ENCODE measurements around the gene STOML1.
"Not testable (repeated sequence)": the region's sequence is repeated elsewhere in the genome, so short reads cannot be mapped to it uniquely, and the experiment has no call there.

Gene STOML1

DNA sequence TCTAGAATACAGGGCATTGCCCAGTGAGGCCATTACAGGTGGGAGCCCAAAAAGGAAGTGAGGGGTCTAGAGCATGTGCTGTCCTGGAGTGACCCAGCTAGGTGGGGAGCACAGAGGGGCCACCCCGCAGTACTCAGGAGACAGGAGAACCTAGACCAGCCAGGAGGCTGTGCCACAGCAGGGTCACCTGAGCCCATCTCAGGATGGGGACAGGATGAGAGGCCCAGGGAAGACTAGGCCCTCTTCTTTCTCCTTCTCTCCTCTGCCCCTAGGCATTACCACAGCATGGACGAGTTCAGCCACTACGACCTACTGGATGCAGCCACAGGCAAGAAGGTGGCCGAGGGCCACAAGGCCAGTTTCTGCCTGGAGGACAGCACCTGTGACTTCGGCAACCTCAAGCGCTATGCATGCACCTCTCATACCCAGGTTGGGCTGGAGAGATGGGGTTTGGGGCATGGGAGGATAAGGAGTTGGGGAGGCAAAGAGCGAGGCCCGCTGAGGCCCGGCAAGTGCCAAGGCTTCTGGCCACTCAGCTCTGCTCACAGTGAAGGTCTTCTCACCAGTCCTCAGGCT, 45.2 kb downstream of the STOML1 start:
- DNase-seq (ENCODE audit: low read depth, low spot score): no peak

DNA sequence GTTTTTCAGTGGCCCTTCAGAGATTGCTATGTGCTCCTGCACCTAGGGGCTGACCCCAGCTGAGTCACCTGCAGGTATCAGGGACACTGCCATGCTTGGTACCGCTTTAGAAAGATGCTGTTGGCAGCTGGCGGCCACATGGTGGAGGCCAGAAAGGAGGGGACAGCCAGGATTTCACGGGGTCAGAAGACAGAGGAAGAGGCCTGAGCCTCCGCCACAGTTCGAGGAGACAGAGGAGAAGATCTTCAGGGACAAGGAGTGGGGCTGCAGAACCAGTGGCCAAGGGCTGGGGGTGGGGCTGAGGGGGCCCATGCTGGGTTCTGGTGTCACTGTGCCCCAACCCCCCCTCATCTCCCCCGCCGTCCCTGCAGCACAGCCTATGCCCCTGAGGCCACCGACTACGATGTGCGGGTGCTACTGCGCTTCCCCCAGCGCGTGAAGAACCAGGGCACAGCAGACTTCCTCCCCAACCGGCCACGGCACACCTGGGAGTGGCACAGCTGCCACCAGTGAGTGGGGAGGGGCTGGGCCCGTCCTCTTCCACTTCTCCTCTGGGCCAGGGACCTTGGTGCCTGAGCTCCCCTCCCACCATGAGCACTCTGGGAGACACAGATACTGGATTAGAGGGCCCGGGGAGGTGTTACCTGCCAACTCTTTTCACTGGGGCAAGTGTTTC, 45.9 kb downstream of the STOML1 start:
- DNase-seq (ENCODE audit: low read depth, low spot score): no peak

DNA sequence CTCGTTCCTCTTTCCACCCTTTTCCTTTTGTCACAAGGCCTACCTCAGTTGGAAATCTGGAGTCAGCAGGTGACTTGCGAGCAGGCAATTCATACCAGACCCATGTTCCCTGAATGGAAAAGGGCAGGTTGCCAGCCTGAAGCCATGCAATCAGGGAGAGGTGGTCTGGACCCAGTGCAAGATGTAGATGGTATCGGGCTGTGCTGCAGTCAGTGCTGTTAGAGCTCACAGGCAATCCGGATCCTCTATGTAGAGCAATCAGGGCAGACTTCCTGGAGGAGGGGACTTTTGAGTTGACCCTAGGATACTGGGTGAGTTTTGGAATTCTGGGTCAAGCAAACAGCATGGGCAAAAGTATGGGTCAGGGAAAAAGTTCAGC, 47.0 kb downstream of the STOML1 start:
- DNase-seq (ENCODE audit: low read depth, low spot score): no peak

DNA sequence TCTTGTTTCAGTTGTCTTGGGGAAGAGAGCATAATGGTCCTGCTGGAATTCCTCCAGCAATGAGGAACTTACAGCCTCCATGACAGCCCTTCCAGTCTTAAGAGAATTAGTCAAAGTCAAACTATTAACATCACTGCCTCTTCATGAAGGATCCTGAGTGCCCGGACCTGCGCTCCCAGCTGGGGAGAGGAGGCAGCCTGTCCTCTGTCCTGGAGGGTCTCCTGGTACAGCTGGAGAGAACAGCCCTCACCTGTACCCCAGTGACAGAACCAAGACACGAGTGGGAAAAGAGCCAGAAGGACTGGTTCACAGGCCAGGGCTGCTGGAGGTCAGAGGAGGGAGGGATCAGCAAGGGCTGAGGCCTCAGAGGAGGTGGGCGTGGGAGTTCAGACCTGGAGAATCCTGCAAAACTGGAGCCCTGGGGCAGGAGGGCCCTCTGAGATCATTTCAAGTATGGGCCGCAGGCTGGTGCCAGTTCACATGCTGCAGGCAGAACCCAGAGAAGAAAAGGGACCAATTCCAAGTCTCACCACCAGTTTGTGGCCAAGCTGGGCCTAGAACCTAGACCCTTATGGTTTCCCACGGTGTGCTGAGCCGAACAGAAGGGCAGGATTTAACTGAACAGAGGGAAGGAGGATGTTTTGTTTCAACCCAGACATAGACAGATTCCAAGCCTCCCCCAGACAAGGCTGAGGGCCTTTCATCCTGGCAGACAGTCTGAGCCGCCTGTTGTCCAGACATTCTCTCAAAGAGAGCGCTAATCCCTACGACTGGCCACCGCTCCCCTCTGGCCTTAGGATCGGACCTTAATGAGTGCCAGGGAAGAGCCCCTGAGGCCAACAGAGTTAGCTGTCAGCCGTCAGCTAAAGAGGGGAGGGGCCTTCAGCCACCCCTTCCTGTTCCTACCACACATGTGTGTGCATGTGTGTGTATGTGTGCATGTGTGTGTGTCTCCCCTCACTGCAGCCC, 47.6 kb downstream of the STOML1 start:
- no peak for DNase-seq (ENCODE audit: low read depth, low spot score)

DNA sequence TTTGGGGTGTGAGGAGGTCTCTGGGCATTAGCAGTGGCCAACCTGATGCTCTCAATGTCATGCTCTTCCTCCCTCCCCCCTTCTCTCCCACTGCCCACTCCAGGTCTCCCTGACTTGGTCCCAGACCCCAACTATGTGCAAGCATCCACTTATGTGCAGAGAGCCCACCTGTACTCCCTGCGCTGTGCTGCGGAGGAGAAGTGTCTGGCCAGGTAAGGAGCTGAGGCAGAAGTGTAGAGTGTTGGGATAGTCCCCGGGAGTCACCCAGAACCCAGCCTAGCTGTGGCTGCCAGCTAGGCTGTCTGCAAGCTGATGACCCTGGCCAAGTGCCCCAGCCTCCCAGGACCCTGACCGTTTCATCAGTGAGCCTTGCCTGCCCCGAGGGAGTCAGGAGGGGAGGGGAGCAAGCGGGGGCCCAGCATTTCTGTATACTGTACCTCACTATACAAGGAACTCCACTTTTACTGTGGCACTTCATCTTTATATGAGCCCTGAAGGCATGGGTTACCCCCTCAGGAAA, 49.3 kb downstream of the STOML1 start:
- DNase-seq (ENCODE audit: low read depth, low spot score): no peak

DNA sequence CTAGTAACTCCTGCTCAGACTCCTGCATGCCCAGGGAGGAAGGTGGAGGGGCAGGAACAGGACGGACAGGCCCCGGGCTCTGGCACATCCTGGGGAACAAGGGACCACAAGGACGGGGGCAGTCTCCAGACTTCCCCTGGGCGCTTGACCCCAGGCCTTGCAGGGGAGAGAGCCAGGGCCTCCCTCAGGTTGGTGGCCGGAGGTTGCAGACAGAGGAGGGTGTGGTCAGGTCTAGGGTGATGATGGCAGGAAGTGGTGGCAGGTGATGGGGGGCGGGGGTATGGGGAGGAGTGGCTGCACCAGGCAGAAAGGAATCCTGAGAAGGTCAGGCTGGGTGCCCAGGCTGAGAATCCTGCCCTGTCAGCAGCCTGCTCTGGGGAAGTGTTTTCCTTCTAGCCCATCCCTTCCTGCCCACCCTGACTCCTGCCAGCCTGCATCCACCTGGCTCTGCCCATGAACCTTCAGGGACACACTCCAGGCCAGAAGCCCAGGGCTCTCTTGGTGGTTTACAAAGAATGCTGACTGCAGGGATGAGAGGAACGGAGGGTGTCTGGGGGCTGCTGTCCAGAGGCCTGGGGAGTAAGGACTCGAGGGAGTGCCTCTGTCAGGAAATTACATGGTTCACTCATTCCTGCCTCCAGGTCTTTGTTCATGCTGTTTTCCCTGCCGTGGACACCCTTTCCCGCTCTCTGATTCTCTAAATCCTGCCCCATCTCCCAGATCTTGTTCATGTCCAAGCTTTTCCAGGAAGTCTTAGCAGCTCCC, 50.0 kb downstream of the STOML1 start:
- DNase-seq (ENCODE audit: low read depth, low spot score): no peak

DNA sequence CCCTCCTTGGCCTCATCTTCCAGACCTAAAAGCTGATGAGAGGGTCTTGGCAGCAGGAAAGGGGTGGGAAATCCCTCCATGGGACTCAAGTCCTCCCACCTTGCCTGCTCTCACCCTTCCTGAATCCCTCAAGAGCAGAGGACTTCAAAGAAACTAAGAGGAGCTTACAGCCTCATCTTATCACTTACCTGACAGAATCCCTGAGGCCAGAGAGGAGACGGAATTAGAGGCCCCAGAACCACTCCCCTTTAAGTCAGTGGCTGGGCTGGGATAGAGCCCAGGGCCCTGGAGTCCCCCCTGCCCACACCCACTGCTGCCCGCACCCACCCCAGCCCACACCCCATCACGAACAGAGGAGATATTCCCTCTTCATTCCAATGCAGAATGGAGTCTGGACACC, 50.6 kb downstream of the STOML1 start:
- DNase-seq (ENCODE audit: low read depth, low spot score): no peak

DNA sequence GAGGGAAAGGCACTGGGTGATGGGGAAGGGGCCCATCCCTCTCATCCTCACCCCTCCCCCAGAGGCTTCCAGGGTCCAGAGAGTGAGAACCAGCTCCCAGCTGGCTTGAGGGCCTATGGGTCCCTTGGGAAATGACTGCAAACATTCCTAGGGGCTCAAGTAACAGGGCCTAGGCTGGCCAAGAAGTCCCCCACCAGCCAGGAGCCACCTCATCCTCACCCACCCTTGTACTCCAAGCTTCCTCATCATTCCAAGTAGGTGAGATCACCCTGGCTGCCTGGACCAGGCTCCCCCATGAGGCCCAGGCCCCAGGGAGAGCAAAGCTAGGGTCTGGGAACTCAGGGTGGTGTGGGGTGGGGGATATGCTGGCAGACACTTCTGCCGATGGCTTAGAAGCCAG, 51.1 kb downstream of the STOML1 start:
- no peak for DNase-seq (ENCODE audit: low read depth, low spot score)

DNA sequence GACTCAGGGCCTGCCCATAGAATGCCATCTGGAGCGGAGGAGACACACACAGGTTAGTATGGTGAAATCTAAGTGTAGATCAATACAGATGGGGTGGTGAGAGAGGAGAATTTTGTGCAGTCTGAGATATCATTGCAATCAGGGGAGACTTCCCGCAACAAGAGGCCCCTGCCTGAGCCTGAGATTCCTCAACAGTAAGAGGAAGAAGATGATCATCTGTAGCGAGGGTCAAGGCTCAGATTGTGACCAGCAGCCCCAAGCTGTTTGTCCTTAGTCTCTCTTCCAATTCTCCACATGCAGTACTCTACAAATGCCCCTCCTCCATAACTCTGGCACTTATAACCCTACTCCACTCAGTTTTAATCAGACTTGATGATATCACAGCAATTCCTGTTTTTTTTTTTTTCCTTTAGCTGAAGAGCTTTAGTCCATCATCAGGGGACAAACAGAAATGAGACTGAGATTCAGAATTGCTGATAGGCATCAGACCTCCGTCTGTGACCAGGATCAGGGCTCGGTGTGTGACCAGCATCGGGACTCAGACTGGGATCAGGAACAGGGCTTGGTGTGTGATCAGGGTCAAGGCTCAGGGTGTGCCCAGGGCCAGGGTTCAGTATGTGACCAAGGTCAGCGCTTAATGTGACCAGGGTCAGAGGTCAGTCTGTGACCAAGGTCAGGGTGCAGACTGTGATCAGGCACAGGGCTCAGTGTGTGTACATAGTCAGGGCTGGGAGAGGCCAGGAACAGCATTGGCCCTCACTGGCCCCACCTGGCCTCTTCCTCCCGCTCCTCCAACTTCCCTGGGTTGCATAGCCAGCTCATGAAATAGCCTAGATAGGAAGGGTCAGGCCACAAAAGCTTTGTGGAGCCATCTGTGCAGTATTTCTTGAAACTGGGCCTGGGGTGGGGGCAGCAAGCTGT, 51.8 kb downstream of the STOML1 start:
- no peak for DNase-seq (ENCODE audit: low read depth, low spot score)

DNA sequence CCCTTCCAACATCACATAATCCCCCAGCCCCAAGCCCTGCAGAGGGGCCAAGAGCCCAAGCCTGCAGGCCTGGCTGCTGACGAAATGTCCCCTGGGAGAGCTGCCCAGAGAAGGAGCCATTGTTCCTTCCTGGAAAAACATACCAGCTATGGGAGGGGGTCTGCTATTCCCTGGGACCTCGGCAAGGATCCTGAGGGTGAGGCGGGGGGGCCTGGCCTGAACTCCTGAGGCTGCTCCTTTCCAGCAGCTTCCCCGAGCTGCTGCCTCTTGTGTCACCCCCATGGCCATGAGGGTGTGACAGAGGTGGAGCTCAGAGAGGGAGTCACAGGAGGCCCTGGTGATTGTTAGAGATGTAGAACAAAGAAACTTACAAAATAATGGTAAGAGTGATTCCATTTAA, 53.0 kb downstream of the STOML1 start:
- DNase-seq (ENCODE audit: low read depth, low spot score): no peak

DNA sequence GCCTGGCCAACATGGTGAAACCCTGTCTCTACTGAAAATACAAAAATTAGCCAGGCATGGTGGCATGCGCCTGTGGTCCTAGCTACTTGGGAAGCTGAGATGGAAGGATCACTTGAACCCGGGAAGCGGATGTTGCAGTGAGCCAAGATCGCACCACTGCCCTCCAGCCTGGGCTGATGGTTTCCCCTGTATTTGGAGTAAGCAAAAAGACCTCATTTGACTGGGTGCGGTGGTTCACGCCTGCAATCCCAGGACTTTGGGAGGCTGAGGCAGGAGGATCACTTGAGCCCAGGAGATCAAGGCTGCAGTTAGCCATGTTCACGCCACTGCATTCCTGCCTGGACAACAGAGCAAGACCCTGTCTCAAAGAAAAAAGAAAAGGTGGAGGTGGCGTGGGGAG, 53.6 kb downstream of the STOML1 start:
- not testable (repeated sequence) for DNase-seq (ENCODE audit: low read depth, low spot score)

DNA sequence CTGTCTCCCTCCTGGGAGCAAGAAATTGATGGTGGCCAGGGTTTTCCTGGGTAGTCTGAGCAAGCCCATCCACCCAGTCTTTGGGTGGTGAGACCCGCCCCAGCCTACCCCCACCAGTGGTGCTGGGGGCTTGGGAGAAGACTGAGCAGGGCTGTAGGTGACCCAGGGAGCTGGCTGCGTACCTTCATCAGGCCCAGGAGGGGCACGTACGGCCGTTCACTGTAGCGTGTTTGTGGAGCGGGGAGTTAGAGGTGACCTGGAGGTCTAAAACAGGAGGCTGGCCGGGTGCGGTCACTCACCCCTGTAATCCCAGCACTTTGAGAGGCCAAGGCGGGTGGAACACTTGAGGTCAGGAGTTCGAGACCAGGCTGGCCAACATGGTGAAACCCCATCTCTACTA, 54.4 kb downstream of the STOML1 start:
- DNase-seq (ENCODE audit: low read depth, low spot score): no peak

DNA sequence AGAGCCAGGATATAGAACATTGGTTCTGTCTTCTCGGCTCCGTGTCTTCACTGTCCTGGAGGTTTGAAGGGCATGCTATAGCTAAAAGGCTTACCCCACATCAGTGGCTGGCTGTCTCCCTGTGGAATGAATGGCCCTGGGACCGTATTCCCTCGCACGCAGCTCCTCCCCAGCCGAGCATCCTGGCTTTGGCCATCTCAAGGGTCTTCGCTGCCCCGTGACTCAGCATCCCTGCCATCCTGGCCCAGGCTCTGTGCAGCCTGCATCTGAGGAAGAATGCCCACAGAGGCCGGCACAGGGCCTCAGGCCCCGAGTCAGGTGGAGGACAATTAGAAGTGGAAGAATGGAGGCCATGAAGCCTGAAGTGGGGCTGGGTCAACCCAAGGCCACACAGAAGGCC, 54.8 kb downstream of the STOML1 start:
- no peak for DNase-seq (ENCODE audit: low read depth, low spot score)

DNA sequence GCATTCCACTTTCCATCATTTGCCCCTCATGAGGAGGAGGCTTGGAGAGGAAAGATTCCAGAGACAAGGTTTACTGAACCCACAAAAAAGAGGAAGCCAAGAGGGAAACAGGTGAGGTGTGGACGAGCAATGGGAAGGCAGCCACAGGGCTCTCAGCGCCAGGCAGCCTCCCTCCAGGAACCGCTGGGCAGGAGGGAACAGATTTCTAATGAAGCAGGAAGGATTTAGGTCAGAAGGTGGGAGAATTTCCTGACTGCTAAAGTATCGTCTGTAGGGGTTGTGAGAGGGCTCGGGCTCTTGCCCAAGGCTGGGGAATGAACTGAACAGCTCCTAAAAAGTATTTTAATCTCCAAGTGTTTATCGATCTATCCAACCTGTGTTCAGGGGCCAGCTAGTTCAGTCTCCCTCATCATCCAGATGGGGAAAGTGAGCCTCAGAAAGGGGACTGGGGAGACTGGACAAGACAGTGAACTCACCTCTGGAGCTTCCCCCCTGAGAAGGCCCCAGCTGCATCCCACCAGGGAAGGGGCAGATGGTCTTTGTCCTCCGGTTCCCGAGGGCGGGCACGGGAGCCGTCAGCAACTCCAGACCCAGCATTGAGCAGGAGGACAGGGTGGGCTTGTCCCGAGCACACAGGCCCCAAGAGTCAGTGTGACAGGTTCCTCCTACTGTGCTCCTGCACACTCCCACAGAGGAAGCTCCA, 55.4 kb downstream of the STOML1 start:
- DNase-seq (ENCODE audit: low read depth, low spot score): no peak

DNA sequence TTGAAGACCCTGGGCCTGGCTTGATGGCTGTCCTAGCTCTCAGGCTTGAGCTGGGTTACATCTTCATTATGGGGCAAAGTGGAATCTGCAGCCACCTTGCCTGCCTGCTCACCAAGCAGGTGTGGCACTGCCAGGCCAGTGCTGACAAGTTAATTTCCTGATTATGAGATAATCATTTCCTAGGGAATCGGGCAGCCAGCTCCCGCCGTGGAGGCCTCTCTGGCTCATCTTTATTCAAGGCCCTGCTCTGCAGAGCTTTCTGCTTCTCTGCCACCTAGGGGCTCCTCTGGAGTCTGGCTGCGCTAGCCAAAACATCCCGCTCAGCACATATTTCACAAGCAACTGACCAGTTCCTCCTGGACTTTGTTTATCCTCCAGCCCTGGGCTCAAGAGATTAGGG, 55.9 kb downstream of the STOML1 start:
- DNase-seq (ENCODE audit: low read depth, low spot score): no peak

DNA sequence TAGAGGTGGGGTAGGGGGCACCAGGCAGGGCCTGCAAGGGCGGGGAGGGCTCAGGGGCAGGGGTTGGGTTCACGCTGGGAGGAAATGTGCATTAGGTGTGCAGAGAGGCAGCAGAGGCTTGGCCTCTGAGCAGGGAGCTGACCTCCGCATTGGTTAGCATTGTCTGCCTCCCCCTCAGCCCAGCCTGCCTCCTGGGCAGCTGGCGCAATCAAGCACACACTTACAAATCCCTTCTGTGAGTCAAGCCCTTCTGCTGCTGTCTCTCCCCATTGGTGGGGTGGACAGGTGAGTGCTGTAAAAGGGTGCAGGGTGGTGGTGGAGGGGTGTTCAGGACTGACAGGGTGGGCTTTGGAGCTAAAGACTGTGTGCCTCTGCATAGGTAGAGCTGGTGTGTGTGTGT, 56.5 kb downstream of the STOML1 start:
- no peak for DNase-seq (ENCODE audit: low read depth, low spot score)

DNA sequence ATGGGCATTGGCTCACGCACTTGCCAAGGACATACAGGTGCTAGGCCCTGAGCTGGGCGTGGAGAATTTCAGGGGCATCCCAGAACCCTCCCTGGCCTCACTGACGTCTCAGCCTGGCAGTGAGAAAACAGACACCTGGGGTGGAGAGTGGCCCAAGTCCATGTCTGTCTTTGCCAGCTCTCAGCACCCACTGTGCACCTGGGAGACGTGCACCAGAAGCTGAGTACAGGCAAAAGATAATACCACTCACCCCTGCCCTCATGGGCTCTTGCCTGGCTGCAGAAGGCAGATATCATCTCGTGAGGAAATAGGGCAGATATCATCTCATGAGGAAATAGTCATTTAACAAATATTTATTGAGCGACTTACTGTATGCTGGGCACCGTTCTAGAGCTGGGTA, 57.8 kb downstream of the STOML1 start:
- DNase-seq (ENCODE audit: low read depth, low spot score): no peak

DNA sequence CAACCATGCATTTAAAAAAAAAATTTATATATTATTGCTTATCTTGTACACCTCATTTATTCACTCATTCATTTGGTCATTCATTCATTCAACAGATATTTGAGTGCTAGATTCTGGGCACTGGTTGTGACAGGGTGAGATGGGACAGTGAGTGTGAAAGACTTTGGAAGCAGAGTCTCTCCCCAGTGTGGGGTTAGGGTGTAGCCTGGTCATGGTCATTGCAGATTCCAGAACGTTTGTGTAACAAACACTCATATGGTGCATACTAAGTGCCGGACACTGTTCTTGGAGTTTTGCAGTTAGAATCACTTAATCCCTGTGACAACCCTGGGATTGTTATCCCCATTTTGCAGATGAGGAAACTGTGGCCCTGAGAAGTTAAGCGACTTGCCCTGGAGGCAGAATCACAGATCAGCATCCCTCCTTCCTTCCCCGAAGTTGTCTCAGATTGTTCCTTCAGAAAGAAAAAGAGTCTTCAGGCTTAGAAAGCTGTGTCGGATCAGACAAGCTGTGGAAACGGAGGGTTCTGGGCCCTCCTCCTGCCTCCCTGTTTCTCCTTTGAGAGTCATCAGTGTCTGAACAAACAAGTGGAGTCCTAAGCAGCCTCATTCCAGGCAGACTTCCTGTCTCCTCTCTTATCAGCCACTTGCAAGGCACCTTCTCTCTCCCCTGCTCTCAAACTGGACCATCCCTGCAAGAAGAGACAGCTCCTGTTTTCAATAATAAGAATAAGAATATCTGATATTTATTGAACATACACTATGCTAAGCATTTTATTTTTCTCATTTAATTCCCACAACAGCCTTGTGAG, 59.5 kb downstream of the STOML1 start:
- no peak for DNase-seq (ENCODE audit: low read depth, low spot score)

DNA sequence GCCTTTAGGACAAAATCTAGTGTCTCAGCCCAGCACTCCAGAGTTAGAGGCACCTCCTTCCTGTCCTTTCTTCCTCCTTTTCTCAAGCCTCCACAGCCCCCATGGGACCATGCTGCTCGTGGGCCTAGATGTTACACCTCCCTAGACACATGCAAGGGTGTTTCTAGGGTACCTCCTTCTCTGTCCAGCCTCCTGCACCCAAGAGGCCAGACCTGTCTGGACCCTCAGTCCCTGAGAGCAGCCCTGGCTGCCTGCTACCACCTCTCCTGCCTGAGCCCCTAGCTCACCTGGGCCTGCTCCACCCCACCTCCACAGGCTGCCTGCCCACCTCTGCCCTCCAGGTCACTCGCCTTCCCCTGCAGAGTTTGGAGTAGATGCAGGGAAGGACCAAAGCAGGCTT, 60.7 kb downstream of the STOML1 start:
- DNase-seq (ENCODE audit: low read depth, low spot score): no peak

All from smooth muscle cell of the brain vasculature (primary cell).